H1 (cell line): ENCODE results near the gene IGF2R. TPM values are rescaled to one million over a fixed set of nuclear protein-coding genes. Genes with fewer than 3 reads are reported as not detected.

Source experiments
- BRCA1 ChIP-seq: IDR thresholded peaks from 2 replicates; pipeline ENCODE4 v1.6.1; 2012; ENCODE audit warnings: low read depth, low read length, improper control_type of control experiment
- CHD7 ChIP-seq: fragments of 300-600 bp; sonication (generic); IDR thresholded peaks from 2 replicates; pipeline ENCODE4 v1.7.1; 2012; ENCODE audit warnings: low read length, moderate library complexity, mild to moderate bottlenecking, inconsistent platforms; ENCODE audit not compliant: insufficient replicate concordance
- NRF1 ChIP-seq: IDR thresholded peaks from 2 replicates; pipeline ENCODE4 v1.6.1; 2011; ENCODE audit warnings: mild to moderate bottlenecking, low read depth, low read length, improper control_type of control experiment
- TAF1 ChIP-seq: IDR thresholded peaks from 2 replicates; pipeline ENCODE4 v1.6.1; 2011; ENCODE audit warnings: mild to moderate bottlenecking, low read depth, low read length
- polyA plus RNA-seq, 7 experiments: library from polyadenylated mRNA; depleted of rRNA in 3 of 7; stranded (reverse) in 5 of 7; unstranded in 2 of 7; fragments of >200 nt in 5 of 7; fragments of 200-250 nt in 2 of 7; gene quantifications; 1 replicate in 5 of 7; 2 replicates in 1 of 7; 4 replicates in 1 of 7; pipeline versions ENCODE4 v1.2.1 to v1.2.3, GENCODE V29; 2011 to 2013; ENCODE audit warnings: missing spikeins in 2 of 7, mixed read lengths in 2 of 7
- total RNA-seq: library from RNA; stranded (reverse); fragmentation: NEBNext Ultra II Directional; extraction: Animal tissue kit (Norgen Biotek cat#: 25700); gene quantifications from 2 replicates; pipeline ENCODE4 v1.2.1, GENCODE V29; 2021

IGF2R gene
- total and polyA plus RNA-seq, 2 of the 8 experiments (the other 6 are each of a cell fraction or from before 2014, with no cell fraction given): 20.6 to 74.1 TPM

DNA sequence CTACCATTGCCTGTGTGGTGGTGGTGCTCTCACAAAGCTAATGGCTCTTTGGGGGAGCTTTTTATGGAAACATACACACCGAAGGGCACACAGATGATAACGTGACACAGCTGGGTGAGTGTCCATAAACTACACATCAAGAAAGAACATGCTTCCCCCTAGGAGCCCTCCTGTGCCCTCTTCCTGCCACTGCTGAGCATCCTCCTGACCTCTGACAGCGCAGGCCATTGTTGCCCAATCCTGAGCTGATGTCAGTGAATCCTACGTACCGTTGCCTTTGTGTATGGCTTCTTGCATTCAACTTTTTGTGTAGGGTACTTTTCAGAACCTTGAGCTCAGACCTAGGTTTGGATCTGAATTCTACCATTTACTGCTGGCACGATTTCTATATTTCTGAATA lies 86.9 kb downstream of the IGF2R start (continued):
- no peak for TF ChIP-seq CHD7
- TF ChIP-seq BRCA1: no peak
- TF ChIP-seq TAF1: no peak
- no peak for TF ChIP-seq NRF1
